Vagina (tissue), 2 donors: ENCODE data around the gene DNAJC22. TPM values are rescaled to one million over a fixed set of nuclear protein-coding genes. Genes with fewer than 3 reads are reported as not detected.
"Not testable (repeated sequence)": the region's sequence is repeated elsewhere in the genome, so short reads cannot be mapped to it uniquely, and the experiment has no call there.

ENCODE experiments used
- DNase-seq, 2 donors: peaks; one replicate each; pipeline ENCODE4 v3.0.0-alpha.2; 2017; ENCODE audit errors: extremely low spot score in 2 of 2
- H3K27ac ChIP-seq: fragments of 200-600 bp; sonication (generic); one replicate; pipeline ENCODE4 v1.5.1; 2019
- H3K27me3 ChIP-seq: fragments of 200-600 bp; sonication (generic); one replicate; pipeline ENCODE4 v1.5.1; 2019
- H3K36me3 ChIP-seq, 2 donors: fragments of 200-600 bp; sonication (generic); one replicate each; pipeline ENCODE4 v1.5.1; 2017 to 2019
- H3K4me1 ChIP-seq: fragments of 200-600 bp; sonication (generic); one replicate; pipeline ENCODE4 v1.5.1; 2019
- H3K4me3 ChIP-seq, 2 donors: fragments of 200-600 bp; sonication (generic); 1 replicate in 1 of 2; 2 replicates in 1 of 2; pipeline ENCODE4 v1.5.1; 2016 to 2019
- H3K9me3 ChIP-seq: fragments of 200-600 bp; sonication (generic); one replicate; pipeline ENCODE4 v1.5.1; 2019
- POLR2A ChIP-seq, 2 donors: fragments of 450-650 bp; IDR thresholded peaks; one replicate each; pipeline ENCODE4 v1.6.1; 2017; ENCODE audit warnings: antibody characterized with exemption in 2 of 2, mild to moderate bottlenecking in 2 of 2, moderate library complexity in 2 of 2
- POLR2AphosphoS5 ChIP-seq, 2 donors: sonication (generic); formaldehyde crosslinking; IDR thresholded peaks; one replicate each; pipeline ENCODE4 v1.9.0; 2017; ENCODE audit warnings: antibody characterized with exemption in 2 of 2, mild to moderate bottlenecking in 2 of 2, low read depth in 1 of 2; ENCODE audit not compliant: insufficient read depth in 1 of 2
- intact Hi-C: fragments of 100-400 bp; cut with DNase I; formaldehyde crosslinking; loops from one replicate; pipeline ENCODE4 v1.15.1; 2023
- total RNA-seq: library from RNA; depleted of rRNA; stranded (reverse); fragments of >200 nt; gene quantifications from one replicate; pipeline ENCODE4 v1.2.3, GENCODE V29; 2016
- TF ChIP-seq, protein P1 (sequence below), 3 experiments: fragments of 450-650 bp in 2 of 3; fragments of 200-600 bp in 1 of 3; sonication (generic) in 1 of 3; IDR thresholded peaks; one replicate each; pipeline ENCODE4 v1.5.1; 2017 to 2019; ENCODE audit warnings: antibody characterized with exemption in 3 of 3, mild to moderate bottlenecking in 2 of 3, moderate library complexity in 2 of 3

The DNAJC22 gene
- total RNA-seq, 1 donor from 2014 or later: 3.7 TPM

DNA sequence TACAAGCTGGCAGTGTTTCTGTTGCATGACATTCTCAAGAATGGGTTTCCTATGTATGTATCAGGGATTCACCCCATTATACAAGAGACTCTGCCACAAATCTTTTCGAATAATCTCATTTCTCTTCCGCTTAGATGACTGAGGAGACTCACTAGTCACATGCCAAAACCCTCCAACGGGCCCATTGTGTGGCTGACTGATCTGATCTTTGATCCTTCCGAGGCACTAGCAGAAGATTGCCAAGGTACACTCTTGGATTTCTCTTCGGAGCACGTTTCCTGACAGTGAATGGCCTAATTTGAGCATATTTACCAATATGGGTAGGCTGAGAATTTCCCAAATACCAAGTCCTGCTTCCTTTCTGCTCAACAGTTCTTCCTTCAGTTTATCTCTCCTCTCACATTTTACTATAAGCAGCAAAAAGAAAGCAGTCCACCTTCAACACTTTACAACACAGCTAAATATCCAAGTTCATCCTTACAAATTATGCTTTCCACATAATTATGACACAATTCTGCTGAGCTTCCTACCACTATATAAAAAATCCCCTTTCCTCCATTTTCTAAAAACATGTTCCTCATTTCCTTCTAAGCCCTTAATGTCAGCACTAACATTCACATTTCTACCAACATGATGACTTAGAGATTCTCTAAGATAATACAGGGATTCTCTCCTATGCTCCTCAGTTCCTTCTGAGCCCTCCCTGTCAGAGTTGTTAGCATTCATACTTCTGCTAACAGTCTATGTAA, 40.8 kb upstream of the DNAJC22 start:
- H3K4me1 ChIP-seq: no peaks in the 10 kb centered on the region
- H3K9me3 ChIP-seq: no peaks in the 10 kb centered on the region
- no peaks in the 10 kb centered on the region for H3K27me3 ChIP-seq
- DNase-seq: no peak
- intact Hi-C loops: no loop called here
- no peak overlapping the region for H3K4me3 ChIP-seq
- no peak overlapping the region for H3K27ac ChIP-seq
- TF ChIP-seq POLR2AphosphoS5 (IDR thresholded peaks at IDR 0.05; ENCODE audit: insufficient read depth in 1 of 2, low read depth in 1 of 2) (no peak), POLR2A (IDR thresholded peaks at IDR 0.05) (no peak)
- TF ChIP-seq, protein P1, sequence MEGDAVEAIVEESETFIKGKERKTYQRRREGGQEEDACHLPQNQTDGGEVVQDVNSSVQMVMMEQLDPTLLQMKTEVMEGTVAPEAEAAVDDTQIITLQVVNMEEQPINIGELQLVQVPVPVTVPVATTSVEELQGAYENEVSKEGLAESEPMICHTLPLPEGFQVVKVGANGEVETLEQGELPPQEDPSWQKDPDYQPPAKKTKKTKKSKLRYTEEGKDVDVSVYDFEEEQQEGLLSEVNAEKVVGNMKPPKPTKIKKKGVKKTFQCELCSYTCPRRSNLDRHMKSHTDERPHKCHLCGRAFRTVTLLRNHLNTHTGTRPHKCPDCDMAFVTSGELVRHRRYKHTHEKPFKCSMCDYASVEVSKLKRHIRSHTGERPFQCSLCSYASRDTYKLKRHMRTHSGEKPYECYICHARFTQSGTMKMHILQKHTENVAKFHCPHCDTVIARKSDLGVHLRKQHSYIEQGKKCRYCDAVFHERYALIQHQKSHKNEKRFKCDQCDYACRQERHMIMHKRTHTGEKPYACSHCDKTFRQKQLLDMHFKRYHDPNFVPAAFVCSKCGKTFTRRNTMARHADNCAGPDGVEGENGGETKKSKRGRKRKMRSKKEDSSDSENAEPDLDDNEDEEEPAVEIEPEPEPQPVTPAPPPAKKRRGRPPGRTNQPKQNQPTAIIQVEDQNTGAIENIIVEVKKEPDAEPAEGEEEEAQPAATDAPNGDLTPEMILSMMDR (IDR thresholded peaks at IDR 0.05): no peak
- H3K36me3 ChIP-seq: no peaks in the 10 kb centered on the region

DNA sequence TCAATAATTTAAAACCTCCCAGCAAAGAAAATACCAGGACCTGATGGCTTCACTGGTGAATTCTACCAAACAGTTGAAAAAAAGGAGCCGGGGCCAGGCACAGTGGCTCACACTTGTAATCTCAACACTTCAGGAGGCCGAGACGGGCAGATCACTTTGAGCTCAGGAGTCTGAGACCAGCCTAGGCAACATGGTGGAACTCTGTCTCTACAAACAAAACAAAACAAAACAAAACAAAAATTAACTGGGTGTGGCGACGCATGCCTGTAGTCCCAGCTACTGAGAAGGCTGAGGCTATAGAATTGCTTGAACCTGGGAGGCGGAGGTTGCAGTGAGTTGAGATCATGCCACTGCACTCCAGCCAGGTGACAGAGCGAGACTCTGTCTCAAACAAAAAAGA, 37.3 kb upstream of the DNAJC22 start:
- no peak overlapping the region for H3K27ac ChIP-seq
- TF ChIP-seq POLR2AphosphoS5 (IDR thresholded peaks at IDR 0.05; ENCODE audit: insufficient read depth in 1 of 2, low read depth in 1 of 2) (no peak), POLR2A (IDR thresholded peaks at IDR 0.05) (no peak)
- TF ChIP-seq, protein P1 (IDR thresholded peaks at IDR 0.05): no peak
- intact Hi-C loops: no loop called here

DNA sequence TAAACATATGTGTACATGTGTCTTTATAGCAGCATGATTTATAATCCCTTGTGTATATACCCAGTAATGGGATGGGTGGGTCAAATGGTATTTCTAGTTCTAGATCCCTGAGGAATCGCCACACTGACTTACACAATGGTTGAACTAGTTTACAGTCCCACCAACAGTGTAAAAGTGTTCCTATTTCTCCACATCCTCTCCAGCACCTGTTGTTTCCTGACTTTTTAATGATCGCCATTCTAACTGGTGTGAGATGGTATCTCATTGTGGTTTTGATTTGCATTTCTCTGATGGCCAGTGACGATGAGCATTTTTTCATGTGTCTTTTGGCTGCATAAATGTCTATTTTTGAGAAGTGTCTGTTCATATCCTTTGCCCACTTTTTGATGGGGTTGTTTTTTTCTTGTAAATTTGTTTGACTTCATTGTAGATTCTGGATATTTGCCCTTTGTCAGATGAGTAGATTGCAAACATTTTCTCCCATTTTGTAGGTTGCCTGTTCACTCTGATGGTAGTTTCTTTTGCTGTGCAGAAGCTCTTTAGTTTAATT, 36.2 kb upstream of the DNAJC22 start:
- intact Hi-C loops, DNase-seq: not testable (repeated sequence)

More for the DNA sequence above, 37.3 kb upstream of the DNAJC22 start:
- Histone ChIP-seq H3K27me3 (no peaks in the 10 kb centered on the region), H3K36me3 (no peaks in the 10 kb centered on the region), H3K4me1 (no peaks in the 10 kb centered on the region), H3K4me3 (no peak overlapping the region), H3K9me3 (no peaks in the 10 kb centered on the region)
- DNase-seq: no peak

DNA sequence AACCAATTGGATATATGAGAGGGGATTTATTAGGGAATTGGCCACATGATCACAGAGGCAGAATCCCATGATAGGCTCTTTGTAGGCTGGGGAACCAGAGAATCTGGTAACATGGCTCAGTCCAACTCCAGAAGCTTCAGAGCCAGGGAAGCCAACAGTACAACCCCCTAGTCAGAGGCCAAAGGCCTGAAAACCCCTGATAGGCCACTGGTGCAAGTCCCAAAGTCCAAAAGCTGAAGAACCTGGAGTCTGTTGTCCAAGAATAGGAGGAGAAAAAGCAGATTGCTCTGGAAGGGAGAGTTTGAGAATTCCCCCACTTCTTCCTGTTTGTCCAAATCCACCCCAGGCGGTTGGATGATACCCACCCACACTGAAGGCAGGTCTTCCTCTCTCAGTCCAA, 31.9 kb upstream of the DNAJC22 start:
- no peak for TF ChIP-seq POLR2A (IDR thresholded peaks at IDR 0.05)
- no peak for TF ChIP-seq POLR2AphosphoS5 (IDR thresholded peaks at IDR 0.05; ENCODE audit: insufficient read depth in 1 of 2, low read depth in 1 of 2)
- TF ChIP-seq, protein P1 (IDR thresholded peaks at IDR 0.05): no peak
- intact Hi-C loops: no loop called here
- H3K4me3 ChIP-seq: no peak overlapping the region
- H3K4me1 ChIP-seq: no peaks in the 10 kb centered on the region
- H3K9me3 ChIP-seq: no peaks in the 10 kb centered on the region
- DNase-seq: no peak
- H3K27me3 ChIP-seq: no peaks in the 10 kb centered on the region
- no peaks in the 10 kb centered on the region for H3K36me3 ChIP-seq
- no peak overlapping the region for H3K27ac ChIP-seq

More for the DNA sequence above, 36.2 kb upstream of the DNAJC22 start:
- not testable (repeated sequence) for H3K4me3 ChIP-seq, H3K9me3 ChIP-seq, H3K27me3 ChIP-seq, H3K36me3 ChIP-seq, H3K4me1 ChIP-seq, H3K27ac ChIP-seq

DNA sequence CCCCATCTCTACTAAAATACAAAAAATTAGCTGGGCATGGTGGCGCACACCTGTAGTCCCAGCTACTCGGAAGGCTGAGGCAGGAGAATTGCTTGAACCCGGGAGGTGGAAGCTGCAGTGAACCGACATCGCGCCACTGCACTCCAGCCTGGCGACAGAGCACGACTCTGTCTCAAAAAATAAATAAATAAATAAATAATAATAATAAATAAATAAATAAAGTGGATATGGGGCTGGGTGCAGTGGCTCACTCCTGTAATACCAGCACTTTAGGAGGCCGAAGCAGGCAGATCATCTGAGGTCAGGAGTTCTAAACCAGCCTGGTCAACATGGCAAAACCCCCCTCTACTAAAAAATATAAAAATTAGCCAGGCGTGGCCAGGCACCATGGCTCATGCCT, 29.6 kb upstream of the DNAJC22 start:
- DNase-seq, H3K9me3 ChIP-seq, H3K27ac ChIP-seq, H3K4me1 ChIP-seq, H3K36me3 ChIP-seq, H3K4me3 ChIP-seq, intact Hi-C loops, H3K27me3 ChIP-seq: not testable (repeated sequence)

DNA sequence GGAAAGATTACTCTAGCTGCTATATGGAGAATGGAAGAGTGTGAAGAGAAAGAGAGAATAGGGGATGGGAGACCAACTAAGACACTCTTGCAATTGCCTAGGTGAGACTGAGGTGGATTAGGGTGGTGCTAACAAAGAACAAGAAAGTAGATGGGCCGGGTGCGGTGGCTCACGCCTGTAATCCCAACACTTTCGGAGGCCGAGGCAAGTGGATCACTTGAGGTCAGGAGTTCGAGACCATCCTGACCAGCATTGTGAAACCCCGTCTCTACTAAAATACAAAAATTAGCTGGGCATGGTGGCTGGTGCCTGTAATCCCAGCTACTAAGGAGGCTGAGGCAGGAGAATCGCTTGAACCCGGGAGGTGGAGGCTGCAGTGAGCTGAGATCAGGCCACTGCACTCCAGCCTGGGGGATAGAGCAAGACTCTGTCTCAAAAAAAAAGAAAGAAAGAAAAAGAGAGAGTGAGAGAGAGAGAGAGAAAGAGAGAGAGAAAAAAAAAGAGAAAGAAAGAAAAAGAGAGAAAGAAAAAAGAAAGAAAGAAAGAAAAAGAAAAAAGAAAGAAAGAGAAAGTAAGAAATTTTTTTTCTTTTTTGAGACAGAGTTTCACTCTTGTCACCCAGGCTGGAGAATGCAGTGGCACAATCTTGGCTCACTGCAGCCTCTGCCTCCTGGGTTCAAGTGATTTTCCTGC, 26.1 kb upstream of the DNAJC22 start:
- H3K27ac ChIP-seq, H3K36me3 ChIP-seq, H3K27me3 ChIP-seq, H3K4me3 ChIP-seq, intact Hi-C loops, H3K9me3 ChIP-seq, DNase-seq: not testable (repeated sequence)
- H3K4me1 ChIP-seq: peaks cover 11% of the 10 kb centered on the region
